Tibial nerve (tissue), 4 donors: Measurements from ENCODE around the gene CCDC85C.

Experiments
- CTCF ChIP-seq, 5 experiments: fragments of 200-600 bp in 3 of 5; fragments of 450-650 bp in 2 of 5; sonication (generic) in 3 of 5; IDR thresholded peaks; one replicate each; pipeline ENCODE4 v1.5.1; 2016 to 2019; ENCODE audit warnings: antibody characterized with exemption in 5 of 5, mild to moderate bottlenecking in 3 of 5, moderate library complexity in 2 of 5
- EP300 ChIP-seq, 2 donors: sonication (generic); formaldehyde crosslinking; IDR thresholded peaks; one replicate each; pipeline ENCODE4 v1.6.1; 2017; ENCODE audit warnings: antibody characterized with exemption in 2 of 2, mild to moderate bottlenecking in 1 of 2

GRCh38 chr14:99598774-99599173 is 5.2 kb downstream of the CCDC85C start:
- TF ChIP-seq CTCF (IDR thresholded peaks at IDR 0.05) (no peak), EP300 (IDR thresholded peaks at IDR 0.05) (no peak)
